Measurements from ENCODE around the gene ARPC5.

ARPC5 gene

GRCh38 chr1:183582021-183582713 is 53.4 kb downstream of the ARPC5 start:
- TF ChIP-seq Cebpa-rat (IDR thresholded peaks at IDR 0.05) = no peak
- H3K4me2 ChIP-seq = peak overlapping the region; percentile 74
- no peaks in the 10 kb centered on the region for H3K36me3 ChIP-seq
- H3K9me3 ChIP-seq = no peaks in the 10 kb centered on the region
- H3K27me3 ChIP-seq = no peaks in the 10 kb centered on the region
- peaks cover 79% of the 10 kb centered on the region for H3K4me1 ChIP-seq
- H3K9ac ChIP-seq = peak overlapping the region; percentile 69
- peak overlapping the region; percentile 93 for H3K27ac ChIP-seq
- H3K4me3 ChIP-seq = peak overlapping the region; percentile 12; the same call in 1 of the 2 replicates
- H4K20me1 ChIP-seq = no peaks in the 10 kb centered on the region

DNA sequence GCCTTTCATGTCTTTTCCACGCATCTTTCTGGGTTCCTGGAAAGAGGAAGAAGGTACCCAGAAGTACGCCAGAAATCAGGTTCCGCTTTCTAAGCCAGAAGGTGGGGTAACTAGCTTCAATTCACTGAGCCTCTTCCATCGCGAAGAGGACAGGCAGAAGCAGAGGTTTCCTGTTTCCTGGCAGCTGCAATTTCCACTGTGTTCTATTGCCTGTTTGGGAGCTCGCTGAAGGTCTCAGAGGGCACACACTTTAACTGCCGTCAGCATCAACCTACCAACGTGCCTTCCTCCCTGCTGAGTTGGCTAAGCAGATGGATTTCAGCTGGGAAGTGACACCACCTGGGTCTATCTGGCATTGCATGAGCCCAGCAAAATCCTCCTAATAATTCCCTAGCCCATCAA is 55.3 kb downstream of the ARPC5 start:
- Histone ChIP-seq H3K4me3 (peak overlapping the region; percentile 29; the same call in 1 of the 2 replicates), H3K27me3 (no peaks in the 10 kb centered on the region), H4K20me1 (no peaks in the 10 kb centered on the region), H3K9me3 (no peaks in the 10 kb centered on the region), H3K4me2 (peak overlapping the region; percentile 74), H3K9ac (peak overlapping the region; percentile 69), H3K36me3 (no peaks in the 10 kb centered on the region), H3K4me1 (peaks cover 98% of the 10 kb centered on the region), H3K27ac (peak overlapping the region; percentile 93)
- TF ChIP-seq Cebpa-rat (IDR thresholded peaks at IDR 0.05) = peak; percentile 55; the same call in 1 of the 2 replicates

- H3K4me2 ChIP-seq = peak overlapping the region; percentile 68
- H3K27ac ChIP-seq = peak overlapping the region; percentile 93
- peak overlapping the region; percentile 2; the same call in 1 of the 2 replicates for H3K9ac ChIP-seq
- no peaks in the 10 kb centered on the region for H3K27me3 ChIP-seq
- no peak overlapping the region for H3K4me3 ChIP-seq
- TF ChIP-seq Cebpa-rat (IDR thresholded peaks at IDR 0.05) = no peak
- H3K4me1 ChIP-seq = peaks cover 100% of the 10 kb centered on the region
- H4K20me1 ChIP-seq = no peaks in the 10 kb centered on the region
- no peaks in the 10 kb centered on the region for H3K9me3 ChIP-seq
- no peaks in the 10 kb centered on the region for H3K36me3 ChIP-seq
Observed at GRCh38 chr1:183578856-183579255, 56.7 kb downstream of the ARPC5 start.

GRCh38 chr1:183577897-183578465 is 57.6 kb downstream of the ARPC5 start:
- Histone ChIP-seq H3K4me2 (peak overlapping the region; percentile 68), H3K9me3 (no peaks in the 10 kb centered on the region), H3K4me1 (peaks cover 92% of the 10 kb centered on the region), H3K4me3 (no peak overlapping the region; the same call in 1 of the 2 replicates), H3K27ac (peak overlapping the region; percentile 93), H3K9ac (peak overlapping the region; percentile 17), H4K20me1 (no peaks in the 10 kb centered on the region), H3K27me3 (no peaks in the 10 kb centered on the region), H3K36me3 (no peaks in the 10 kb centered on the region)
- TF ChIP-seq Cebpa-rat (IDR thresholded peaks at IDR 0.05) = no peak

DNA sequence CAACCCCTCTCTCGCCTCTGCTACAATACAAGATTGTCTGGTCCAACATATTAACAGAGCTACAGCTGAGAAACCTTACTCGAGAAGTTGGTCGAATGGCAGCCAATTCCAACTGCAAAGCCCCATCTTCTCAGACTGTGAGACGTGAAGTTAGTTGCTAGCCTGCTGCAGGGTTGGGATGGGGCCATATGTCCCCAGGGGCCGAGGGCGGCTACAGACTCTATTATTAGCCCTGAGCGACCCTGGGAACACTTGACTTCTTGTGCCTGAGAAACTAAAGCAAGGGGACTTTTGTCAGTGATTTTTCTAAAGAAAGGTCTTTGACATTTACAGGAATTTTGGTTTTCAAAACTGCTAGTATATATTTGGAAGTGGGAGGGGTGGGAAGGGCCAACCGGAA is 59.0 kb downstream of the ARPC5 start:
- Histone ChIP-seq H3K9ac (peak overlapping the region; percentile 17; the same call in 1 of the 2 replicates), H3K4me1 (peaks cover 77% of the 10 kb centered on the region), H3K9me3 (no peaks in the 10 kb centered on the region), H3K27ac (peak overlapping the region; percentile 93), H3K4me2 (peak overlapping the region; percentile 68), H4K20me1 (no peaks in the 10 kb centered on the region), H3K4me3 (peak overlapping the region; percentile 30; the same call in 1 of the 2 replicates), H3K27me3 (no peaks in the 10 kb centered on the region), H3K36me3 (no peaks in the 10 kb centered on the region)
- TF ChIP-seq Cebpa-rat (IDR thresholded peaks at IDR 0.05) = no peak

GRCh38 chr1:183575606-183576005 is 60.0 kb downstream of the ARPC5 start:
- Histone ChIP-seq H3K4me2 (peak overlapping the region; percentile 68), H3K27ac (peak overlapping the region; percentile 93), H4K20me1 (no peaks in the 10 kb centered on the region), H3K9me3 (no peaks in the 10 kb centered on the region), H3K4me1 (peaks cover 68% of the 10 kb centered on the region), H3K27me3 (no peaks in the 10 kb centered on the region), H3K9ac (no peak overlapping the region), H3K36me3 (no peaks in the 10 kb centered on the region), H3K4me3 (no peak overlapping the region)
- TF ChIP-seq Cebpa-rat (IDR thresholded peaks at IDR 0.05) = no peak

DNA sequence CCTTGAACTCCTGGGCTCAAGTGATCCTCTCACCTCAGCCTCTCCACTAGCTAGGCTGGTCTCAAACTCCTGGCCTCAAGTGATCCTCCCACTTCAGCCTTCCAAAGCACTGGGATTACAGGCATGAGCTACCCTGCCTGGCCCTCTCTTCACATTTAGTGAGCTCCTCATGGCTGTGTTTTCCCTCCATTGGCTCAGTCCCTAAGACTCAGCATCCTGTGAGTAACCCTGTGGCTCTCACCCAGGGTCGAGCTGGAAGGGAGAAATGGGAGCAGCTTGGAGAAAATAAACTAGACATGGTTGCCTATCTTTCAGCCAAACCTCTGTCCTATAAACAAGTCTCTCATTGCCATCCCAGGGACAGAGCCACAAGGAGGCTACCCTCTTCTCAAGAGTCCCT is 62.9 kb downstream of the ARPC5 start:
- H3K4me1 ChIP-seq = peaks cover 49% of the 10 kb centered on the region
- TF ChIP-seq Cebpa-rat (IDR thresholded peaks at IDR 0.05) = no peak
- H3K27ac ChIP-seq = no peak overlapping the region
- no peak overlapping the region for H3K9ac ChIP-seq
- no peaks in the 10 kb centered on the region for H3K27me3 ChIP-seq
- no peaks in the 10 kb centered on the region for H4K20me1 ChIP-seq
- no peak overlapping the region for H3K4me2 ChIP-seq
- no peaks in the 10 kb centered on the region for H3K36me3 ChIP-seq
- H3K9me3 ChIP-seq = no peaks in the 10 kb centered on the region
- no peak overlapping the region for H3K4me3 ChIP-seq

- Histone ChIP-seq H3K9ac (no peak overlapping the region), H3K4me3 (no peak overlapping the region), H3K4me2 (no peak overlapping the region), H3K4me1 (peaks cover 49% of the 10 kb centered on the region), H4K20me1 (no peaks in the 10 kb centered on the region), H3K36me3 (no peaks in the 10 kb centered on the region), H3K27me3 (no peaks in the 10 kb centered on the region), H3K9me3 (no peaks in the 10 kb centered on the region), H3K27ac (no peak overlapping the region)
- TF ChIP-seq Cebpa-rat (IDR thresholded peaks at IDR 0.05) = no peak
Observed at GRCh38 chr1:183571678-183572268, 63.8 kb downstream of the ARPC5 start.
